HG02970 (cell line): ENCODE data around the gene KLF6.

Experiments
- ATAC-seq: cut with Tn5 transposase; IDR thresholded peaks from one replicate; pipeline ENCODE4 v1.9.1; 2021; ENCODE audit warnings: mild to moderate bottlenecking, moderate library complexity, moderate number of reproducible peaks; ENCODE audit not compliant: unreplicated experiment, low FRiP score

Gene KLF6

GRCh38 chr10:3784510-3785250 is at the start of gene KLF6:
KLF6 (minus strand) TSS chr10:3785209; CDS start chr10:3785014, 195 bp downstream.
- ATAC-seq: no peak

- no peak for ATAC-seq
These were observed 49.4 kb upstream of the KLF6 start for GRCh38 chr10:3834404-3834803.

GRCh38 chr10:3833046-3833445 is 48.0 kb upstream of the KLF6 start:
- ATAC-seq: no peak

- no peak for ATAC-seq
These were observed 47.2 kb upstream of the KLF6 start for GRCh38 chr10:3832022-3832786.

- no peak for ATAC-seq
These were observed 46.6 kb upstream of the KLF6 start for GRCh38 chr10:3831608-3832007.

- ATAC-seq: no peak
These were observed 45.9 kb upstream of the KLF6 start for GRCh38 chr10:3830946-3831345.

- ATAC-seq: no peak
These were observed 44.4 kb upstream of the KLF6 start for GRCh38 chr10:3829156-3830050.

GRCh38 chr10:3828404-3829155 is 43.6 kb upstream of the KLF6 start:
- no peak for ATAC-seq

- ATAC-seq: no peak
These were observed 42.9 kb upstream of the KLF6 start for GRCh38 chr10:3827768-3828403.

GRCh38 chr10:3827266-3827665 is 42.3 kb upstream of the KLF6 start:
- ATAC-seq: no peak

GRCh38 chr10:3825862-3826351 is 40.9 kb upstream of the KLF6 start:
- ATAC-seq: no peak

- ATAC-seq: no peak
These were observed 40.2 kb upstream of the KLF6 start for GRCh38 chr10:3825244-3825643.

- ATAC-seq: no peak
These were observed 37.7 kb upstream of the KLF6 start for GRCh38 chr10:3822541-3823330.

GRCh38 chr10:3820255-3820654 is 35.2 kb upstream of the KLF6 start:
- ATAC-seq: no peak

- ATAC-seq: no peak
These were observed 32.0 kb upstream of the KLF6 start for GRCh38 chr10:3816995-3817394.

- no peak for ATAC-seq
These were observed 29.8 kb upstream of the KLF6 start for GRCh38 chr10:3814838-3815220.

- ATAC-seq: no peak
These were observed 29.2 kb upstream of the KLF6 start for GRCh38 chr10:3813986-3814837.

- no peak for ATAC-seq
These were observed 28.3 kb upstream of the KLF6 start for GRCh38 chr10:3813267-3813666.
